Islet of Langerhans (tissue), 1 donor: ENCODE results near the gene BTBD9.

Source experiments
- FAIRE-seq: peaks from one replicate; lab custom pipeline; 2011; peaks lifted over from hg19 to GRCh38; lab: Jason Lieb, UNC

The BTBD9 gene

GRCh38 chr6:38341496-38341895 lies 298.2 kb downstream of the BTBD9 start:
- no peak for FAIRE-seq

DNA sequence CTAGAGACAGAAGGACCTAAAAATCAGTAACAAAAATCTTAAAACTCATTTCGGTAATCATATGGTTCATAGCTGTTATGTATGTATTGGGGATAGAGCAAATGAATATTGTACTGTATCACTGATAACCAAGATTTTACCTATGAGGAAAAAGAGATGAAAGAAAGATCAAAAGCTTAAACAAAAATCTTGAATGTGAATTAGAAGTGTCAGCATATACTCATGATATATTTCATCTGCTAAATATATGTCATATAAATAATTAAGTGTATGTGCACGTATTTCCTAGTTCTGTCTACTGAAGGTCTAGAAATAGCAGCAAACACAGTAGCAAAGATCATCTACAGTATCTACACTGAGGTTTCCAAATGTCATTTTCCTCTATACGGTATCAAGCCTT lies 299.8 kb downstream of the BTBD9 start:
- no peak for FAIRE-seq

GRCh38 chr6:38337819-38338465 lies 301.8 kb downstream of the BTBD9 start:
- no peak for FAIRE-seq

DNA sequence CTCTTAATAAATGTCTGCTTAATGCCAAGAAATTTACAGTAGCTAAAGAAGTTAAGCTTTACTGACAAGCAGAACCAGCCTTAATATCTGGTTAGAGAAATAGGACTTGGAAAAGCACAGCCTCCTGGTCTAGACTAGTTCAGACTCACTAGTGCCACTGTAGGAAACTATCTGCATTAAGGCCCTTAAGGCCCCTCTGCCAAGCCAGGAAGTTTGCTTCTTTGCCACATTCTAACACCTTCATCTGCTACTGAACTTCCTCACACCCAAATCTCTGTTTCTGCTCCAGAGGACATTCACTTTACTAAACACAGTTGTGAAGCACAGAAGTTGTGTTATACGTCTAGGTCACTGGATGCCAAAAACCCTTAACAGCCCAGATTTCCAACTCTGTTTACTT lies 302.8 kb downstream of the BTBD9 start:
- no peak for FAIRE-seq

- FAIRE-seq = peak; percentile 45
Observed at GRCh38 chr6:38326837-38327236, 312.9 kb downstream of the BTBD9 start.

- no peak for FAIRE-seq
Observed at GRCh38 chr6:38323216-38323615, 316.5 kb downstream of the BTBD9 start.

- peak; percentile 93 for FAIRE-seq
Observed at GRCh38 chr6:38322138-38322537, 317.6 kb downstream of the BTBD9 start.

- FAIRE-seq = no peak
Observed at GRCh38 chr6:38320843-38321242, 318.9 kb downstream of the BTBD9 start.

GRCh38 chr6:38320358-38320757 lies 319.4 kb downstream of the BTBD9 start:
- FAIRE-seq = peak; percentile 97

- FAIRE-seq = no peak
Observed at GRCh38 chr6:38319256-38320212, 320.2 kb downstream of the BTBD9 start.

- peak; percentile 47 for FAIRE-seq
Observed at GRCh38 chr6:38316099-38316868, 323.4 kb downstream of the BTBD9 start.

- no peak for FAIRE-seq
Observed at GRCh38 chr6:38311201-38311600, 328.5 kb downstream of the BTBD9 start.

DNA sequence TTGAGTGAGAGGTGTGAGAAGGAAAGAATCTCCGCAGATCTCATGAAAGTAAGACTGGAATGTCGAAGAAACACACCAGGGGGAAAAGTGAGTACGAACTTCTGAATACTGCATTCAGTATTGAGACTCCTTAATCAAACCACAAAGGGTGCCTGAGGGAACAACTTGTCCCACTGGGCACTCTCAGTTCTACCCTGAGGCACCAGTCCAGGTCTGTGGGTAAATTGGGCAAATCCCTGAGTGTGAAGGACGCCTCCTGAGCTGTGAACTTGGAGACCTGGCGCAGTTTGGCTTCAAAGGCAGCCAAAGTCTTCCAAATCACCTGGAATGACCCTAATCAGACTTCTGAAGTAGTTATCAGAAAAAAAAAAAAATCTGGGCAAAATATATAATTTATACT lies 329.7 kb downstream of the BTBD9 start:
- FAIRE-seq = no peak

DNA sequence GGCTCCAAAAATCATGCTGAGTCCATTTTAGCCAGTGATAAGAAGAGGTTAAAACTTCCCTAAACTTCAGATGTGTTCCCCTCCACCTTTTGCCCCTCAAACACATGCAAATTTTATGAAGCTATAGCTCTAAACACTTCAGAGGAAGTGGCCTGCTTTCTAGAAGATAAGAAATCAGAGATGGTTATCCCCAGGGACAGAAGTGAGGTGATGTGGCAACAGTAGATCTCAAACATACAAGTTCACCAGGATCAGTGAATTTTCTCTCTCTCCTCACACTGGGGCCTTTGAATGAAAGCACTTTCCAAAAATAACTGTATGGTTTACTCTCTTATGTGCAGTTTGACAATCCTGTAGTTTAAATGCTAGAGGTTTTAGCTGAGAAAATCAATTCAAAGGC lies 332.0 kb downstream of the BTBD9 start:
- no peak for FAIRE-seq

DNA sequence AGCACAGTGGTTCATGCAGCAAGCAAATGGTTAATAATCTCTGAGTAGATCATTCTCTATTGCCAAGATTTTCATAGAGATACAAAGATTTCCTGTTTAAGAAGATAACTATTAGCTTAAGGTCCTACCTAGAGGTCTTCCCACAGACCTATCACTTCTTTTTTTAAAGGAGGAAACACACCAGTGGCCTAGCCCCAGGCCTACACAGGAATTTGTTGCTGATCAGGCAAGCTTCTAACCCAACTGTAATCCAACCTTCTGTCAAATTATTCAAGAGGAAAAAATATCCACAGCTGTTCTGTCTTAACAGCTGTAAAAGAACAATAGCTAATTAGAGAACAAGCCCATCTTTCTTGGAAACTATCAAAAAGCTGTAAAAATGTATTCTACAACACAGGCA lies 332.8 kb downstream of the BTBD9 start:
- FAIRE-seq = no peak

DNA sequence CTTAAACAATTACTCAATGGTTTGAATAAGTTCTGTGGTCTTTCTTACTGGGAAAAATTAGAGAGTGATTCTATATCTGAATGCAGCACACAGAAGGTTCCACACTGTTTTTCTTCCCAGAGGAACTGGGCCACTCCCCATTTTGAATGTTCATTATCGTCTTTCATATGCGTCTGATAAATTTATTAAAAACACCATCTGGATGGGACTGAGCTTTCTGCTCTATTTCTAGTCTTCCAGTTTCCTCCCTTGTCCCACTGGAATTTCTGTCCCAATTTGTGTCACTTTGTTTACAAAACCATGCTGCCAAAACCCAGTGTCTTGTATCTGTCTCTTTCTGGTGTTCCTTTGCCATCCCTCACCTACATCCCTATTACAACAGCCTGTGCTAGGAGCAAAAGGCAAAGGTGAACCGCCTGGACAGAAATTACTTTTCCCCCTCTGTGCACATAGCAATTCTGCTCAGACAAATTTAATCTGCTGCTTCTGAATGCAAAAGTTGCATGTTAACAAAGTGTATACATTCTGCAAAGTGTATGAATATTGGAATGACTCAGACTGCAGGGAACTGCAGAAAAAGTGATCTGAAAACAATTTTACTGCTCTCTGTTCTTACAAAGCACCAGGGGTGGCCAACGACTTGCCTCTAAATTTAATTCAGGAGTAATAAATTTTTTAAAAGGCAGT lies 333.6 kb downstream of the BTBD9 start:
- no peak for FAIRE-seq

DNA sequence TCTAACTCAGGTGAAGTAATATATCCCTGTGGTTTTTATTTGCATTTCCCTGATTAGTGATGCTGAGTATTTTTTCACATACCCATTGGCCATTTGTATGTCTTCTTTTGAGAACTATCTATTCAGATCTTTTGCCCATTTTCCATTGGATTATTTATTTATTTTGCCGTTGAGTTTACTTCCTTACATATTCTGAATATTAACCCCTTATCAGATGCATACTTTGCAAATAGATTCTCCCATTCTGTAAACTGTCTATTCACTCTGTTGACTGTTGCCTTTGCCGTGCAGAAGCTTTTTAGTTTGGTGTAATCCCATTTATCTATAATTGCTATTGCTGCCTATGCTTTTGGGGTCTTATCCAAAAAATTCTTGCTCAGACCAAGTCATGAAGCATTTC lies 336.9 kb downstream of the BTBD9 start:
- no peak for FAIRE-seq

DNA sequence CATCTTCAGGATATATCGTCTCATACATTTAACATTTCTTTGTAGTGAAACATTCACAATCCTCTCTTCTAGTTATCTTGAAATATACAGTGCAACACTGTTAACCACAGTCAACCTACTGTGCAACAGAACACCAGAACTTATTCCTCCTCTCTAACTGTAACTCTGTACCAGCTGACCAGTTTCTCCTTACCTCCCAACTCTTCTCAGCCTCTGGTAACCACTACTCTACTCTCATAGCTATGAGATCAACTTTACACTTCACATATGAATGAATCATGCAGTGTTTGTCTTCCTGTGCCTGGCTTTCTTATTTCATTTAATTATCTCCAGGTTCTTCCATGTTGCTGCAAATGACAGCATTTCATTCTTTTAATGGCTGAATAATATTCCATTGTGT lies 337.6 kb downstream of the BTBD9 start:
- FAIRE-seq = no peak

GRCh38 chr6:38290133-38290799 lies 349.5 kb downstream of the BTBD9 start:
- no peak for FAIRE-seq

GRCh38 chr6:38287487-38287886 lies 352.2 kb downstream of the BTBD9 start:
- no peak for FAIRE-seq

GRCh38 chr6:38284802-38285394 lies 354.8 kb downstream of the BTBD9 start:
- FAIRE-seq = no peak
